Adrenal gland (tissue), 12 donors: Measurements from ENCODE around the gene RSRC1. TPM values are rescaled to one million over a fixed set of nuclear protein-coding genes. Genes with fewer than 3 reads are reported as not detected.

Experiments
- DNase-seq, 7 donors: peaks; one replicate each; pipeline ENCODE4 v3.0.0-alpha.2; 2019 to 2020
- H3K27ac ChIP-seq, 5 donors: fragments of 200-600 bp; sonication (generic) in 4 of 5; 1 replicate in 3 of 5; 2 replicates in 2 of 5; pipeline versions ENCODE4 v1.5.1 to v1.8.0; 2016 to 2020; ENCODE audit warnings: mild to moderate bottlenecking in 1 of 5
- H3K27me3 ChIP-seq: fragments of 200-600 bp; 2 replicates; pipeline ENCODE4 v1.8.0; 2021
- H3K36me3 ChIP-seq, 2 donors: fragments of 200-600 bp; replicated peaks in 1 of 2; 1 replicate in 1 of 2; 2 replicates in 1 of 2; pipeline versions ENCODE4 v1.5.1 to v1.8.0; 2018 to 2022
- H3K4me1 ChIP-seq, 2 donors: fragments of 200-600 bp; replicated peaks in 1 of 2; 1 replicate in 1 of 2; 2 replicates in 1 of 2; pipeline versions ENCODE4 v1.5.1 to v1.8.0; 2018 to 2021
- H3K4me3 ChIP-seq, 4 donors: fragments of 200-600 bp; sonication (generic) in 3 of 4; one replicate each; pipeline ENCODE4 v1.5.1; 2016 to 2018
- H3K9me3 ChIP-seq, 3 donors: fragments of 200-600 bp; sonication (generic) in 1 of 3; replicated peaks in 1 of 3; 1 replicate in 2 of 3; 2 replicates in 1 of 3; pipeline versions ENCODE4 v1.5.1 to v1.8.0; 2016 to 2021
- CTCF ChIP-seq, 6 experiments: fragments of 450-650 bp in 4 of 6; fragments of 200-600 bp in 2 of 6; sonication (generic) in 1 of 6; IDR thresholded peaks; 1 replicate in 5 of 6; 2 replicates in 1 of 6; pipeline versions ENCODE4 v1.5.1 to v1.8.0; 2016 to 2021; ENCODE audit warnings: antibody characterized with exemption in 6 of 6, mild to moderate bottlenecking in 2 of 6, moderate library complexity in 1 of 6
- POLR2A ChIP-seq, 2 donors: fragments of 450-650 bp; IDR thresholded peaks; one replicate each; pipeline ENCODE4 v1.6.1; 2017; ENCODE audit warnings: antibody characterized with exemption in 2 of 2, mild to moderate bottlenecking in 2 of 2, moderate library complexity in 1 of 2
- WGBS, 4 donors: extraction: QIAGEN DNeasy Blood & Tissue Kit in 2 of 4; methylation state at CpG; one replicate each; pipeline versions ENCODE4 v1.1.5 to v1.1.7; 2013 to 2017; 5-methylcytosine and 5-hydroxymethylcytosine counted together
- intact Hi-C, 2 donors: fragments of 100-400 bp; cut with DNase I; formaldehyde crosslinking; loops; one replicate each; pipeline versions ENCODE4 v1.14.1 to v1.15.0; 2022 to 2023
- polyA plus RNA-seq, 3 donors: library from polyadenylated mRNA; stranded (reverse); fragments of 200-250 nt in 2 of 3; fragments of 350-450 nt in 1 of 3; fragmentation: Illumina TruSeq in 1 of 3; extraction: RNeasy Lipid Tissue Mini Kit (QIAGEN cat#74804) in 1 of 3; gene quantifications; one replicate each; pipeline ENCODE4 v1.2.3, GENCODE V29; 2013 to 2014
- total RNA-seq, 9 donors: library from RNA; depleted of rRNA in 4 of 9; stranded (reverse); fragments of >200 nt in 4 of 9; fragments of 120-200 nt in 1 of 9; fragmentation: NEBNext Ultra II Directional in 1 of 9; extraction: Animal tissue kit (Norgen Biotek cat#: 25700) in 1 of 9; gene quantifications; one replicate each; pipeline versions ENCODE4 v1.1.0 to v1.2.4, GENCODE V29; 2013 to 2023
- donor health status: healthy with polysubstance abuse.
- donor health status: Bipolar disorder and iron deficiency.
- donor health status: DM: yes; HTN: yes; CAD: no.
- donor health status: DM: no; HTN: no; CAD: no.
- donor health status: DM: no; HTN: no; CAD: no.
- donor health status: DM: yes; HTN: yes; CAD: no.

Gene RSRC1
- total and polyA plus RNA-seq, 12 donors: 12.6 to 125 (median 37.5) TPM

- Histone ChIP-seq H3K4me3 (no peak overlapping the region), H3K27me3 (no peaks in the 10 kb centered on the region), H3K36me3 (no peaks in the 10 kb centered on the region), H3K9me3 (no peaks in the 10 kb centered on the region), H3K4me1 (no peaks in the 10 kb centered on the region), H3K27ac (no peak overlapping the region)
- TF ChIP-seq CTCF (IDR thresholded peaks at IDR 0.05) (no peak), POLR2A (IDR thresholded peaks at IDR 0.05) (no peak)
- DNase-seq: no peak
- intact Hi-C loops: no loop called here
- WGBS, 4 donors: 90 to 97% (median 93%) methylated on average over 4 of the region's 4 CpGs
Measured at GRCh38 chr3:158355623-158356588, 246.0 kb downstream of the RSRC1 start.

- H3K36me3 ChIP-seq: no peaks in the 10 kb centered on the region
- no peak for DNase-seq
- 81 to 93% (median 90%) methylated on average over 1 to 6 of the region's 6 CpGs for WGBS, 4 donors
- H3K4me3 ChIP-seq: no peak overlapping the region
- H3K9me3 ChIP-seq: no peaks in the 10 kb centered on the region
- no peaks in the 10 kb centered on the region for H3K27me3 ChIP-seq
- TF ChIP-seq CTCF (IDR thresholded peaks at IDR 0.05): no peak
- no peak for TF ChIP-seq POLR2A (IDR thresholded peaks at IDR 0.05)
- H3K4me1 ChIP-seq: no peaks in the 10 kb centered on the region
- intact Hi-C loops: no loop called here
- H3K27ac ChIP-seq: no peak overlapping the region
Measured at GRCh38 chr3:158359339-158359738, 249.4 kb downstream of the RSRC1 start.

- Histone ChIP-seq H3K4me3 (no peak overlapping the region), H3K4me1 (no peaks in the 10 kb centered on the region), H3K36me3 (no peaks in the 10 kb centered on the region), H3K27me3 (no peaks in the 10 kb centered on the region), H3K27ac (no peak overlapping the region), H3K9me3 (no peaks in the 10 kb centered on the region)
- intact Hi-C loops: no loop called here
- 50 to 97% (median 92%) methylated on average over 1 to 11 of the region's 11 CpGs for WGBS, 4 donors
- no peak for DNase-seq
- TF ChIP-seq POLR2A (IDR thresholded peaks at IDR 0.05): no peak
- no peak for TF ChIP-seq CTCF (IDR thresholded peaks at IDR 0.05)
Measured at GRCh38 chr3:158360756-158361448, 251.0 kb downstream of the RSRC1 start.

- H3K27ac ChIP-seq: no peak overlapping the region
- no peaks in the 10 kb centered on the region for H3K27me3 ChIP-seq
- no peak for DNase-seq
- intact Hi-C loops: no loop called here
- WGBS, 4 donors: 71 to 91% (median 89%) methylated on average over 2 of the region's 2 CpGs
- TF ChIP-seq POLR2A (IDR thresholded peaks at IDR 0.05) (no peak), CTCF (IDR thresholded peaks at IDR 0.05) (no peak)
- H3K4me3 ChIP-seq: no peak overlapping the region
- H3K4me1 ChIP-seq: no peaks in the 10 kb centered on the region
- H3K36me3 ChIP-seq: no peaks in the 10 kb centered on the region
- no peaks in the 10 kb centered on the region for H3K9me3 ChIP-seq
Measured at GRCh38 chr3:158368271-158368670, 258.4 kb downstream of the RSRC1 start.
